ENCODE data around the gene USHBP1.
A peak's percentile ranks its signal among the peaks of the same experiment; 100 is the strongest.

The USHBP1 gene

DNA sequence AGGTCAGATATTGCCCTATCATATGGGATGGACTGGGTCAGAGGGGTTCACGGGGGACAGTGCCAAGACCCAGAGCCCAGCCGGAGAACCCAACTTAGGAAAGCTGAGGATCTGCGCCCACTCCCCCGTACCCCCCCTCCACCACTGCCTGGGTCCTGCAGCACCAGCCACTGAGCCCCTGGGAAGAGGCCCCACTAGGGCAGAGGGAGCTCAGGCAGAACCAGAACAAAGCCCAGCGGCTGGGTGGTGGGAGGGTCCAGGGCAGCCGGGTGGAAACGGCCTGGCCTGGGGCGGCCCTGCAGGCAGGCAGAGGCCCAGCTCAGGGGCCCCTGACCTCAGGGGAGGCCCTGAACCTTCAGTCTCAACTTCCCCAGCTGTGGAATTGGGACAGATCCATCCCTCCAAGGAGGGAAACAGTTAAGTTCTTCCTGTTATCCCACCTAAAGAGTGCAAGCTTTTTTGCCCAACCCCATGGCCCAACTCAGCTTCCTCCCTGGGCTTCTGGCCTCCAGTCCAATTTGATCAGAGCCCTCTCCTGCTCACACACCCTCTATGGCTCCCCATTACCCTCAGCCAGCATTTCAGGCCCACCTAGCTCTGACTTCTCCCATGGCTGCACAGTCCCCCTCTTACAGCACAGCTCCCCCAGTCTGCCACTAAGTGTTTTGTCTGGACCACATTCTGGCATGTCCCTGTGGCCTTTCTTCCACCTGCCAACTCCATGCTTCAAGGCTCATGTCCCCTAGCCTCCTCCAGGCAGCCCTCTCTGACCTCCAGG, 21.9 kb downstream of the USHBP1 start:
- Histone ChIP-seq H3K9ac (ENCODE audit: insufficient read length) (no peak overlapping the region), H3K4me3 (no peak overlapping the region), H3K36me3 (ENCODE audit: insufficient read depth, low read length) (no peaks in the 10 kb centered on the region), H3K27ac (no peak overlapping the region), H3K9me3 (ENCODE audit: low read depth, low read length) (no peaks in the 10 kb centered on the region)
- TF ChIP-seq FOXP2 (optimal IDR thresholded peaks at IDR 0.05; ENCODE audit: control extremely low read depth, extremely low read length, insufficient read depth) (no peak), POLR2AphosphoS5 (IDR thresholded peaks at IDR 0.05; ENCODE audit: borderline replicate concordance, low read depth, low read length) (no peak), EZH2 (IDR thresholded peaks at IDR 0.05) (no peak)
- no peak for DNase-seq (ENCODE audit: low read depth, low spot score)

DNA sequence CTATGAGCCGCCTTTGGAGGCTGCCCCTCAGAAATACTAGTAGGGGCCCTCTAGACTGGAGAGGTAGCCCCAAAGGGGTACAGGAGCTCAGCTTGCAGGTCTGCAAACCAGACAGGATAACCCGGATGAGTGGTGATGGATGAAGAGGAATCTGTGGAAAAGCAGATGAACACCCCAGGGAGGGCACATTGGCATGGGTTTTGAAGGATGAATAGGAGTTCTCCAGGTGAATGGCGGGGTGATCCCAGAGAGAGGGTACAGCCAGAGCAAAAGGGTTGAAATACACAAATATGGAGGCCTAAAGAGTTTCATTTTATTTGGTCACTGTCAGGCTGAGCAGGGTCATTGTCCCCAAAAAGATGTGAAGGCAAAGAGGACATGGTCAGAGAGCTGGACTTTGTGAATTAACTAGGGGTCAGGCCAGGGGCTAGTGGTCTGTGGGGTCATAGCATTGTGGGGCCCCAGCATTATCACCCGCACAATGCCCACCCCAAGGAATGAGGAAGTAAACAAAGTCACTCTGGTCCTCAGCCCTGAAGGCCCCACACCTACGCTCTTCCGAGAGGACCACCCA, 23.6 kb downstream of the USHBP1 start:
- no peak overlapping the region for H3K4me3 ChIP-seq
- H3K27ac ChIP-seq, result no peak overlapping the region
- DNase-seq (ENCODE audit: low read depth, low spot score), result no peak
- TF ChIP-seq FOXP2 (optimal IDR thresholded peaks at IDR 0.05; ENCODE audit: control extremely low read depth, extremely low read length, insufficient read depth) (no peak), POLR2AphosphoS5 (IDR thresholded peaks at IDR 0.05; ENCODE audit: borderline replicate concordance, low read depth, low read length) (no peak), EZH2 (IDR thresholded peaks at IDR 0.05) (no peak)
- no peaks in the 10 kb centered on the region for H3K9me3 ChIP-seq (ENCODE audit: low read depth, low read length)
- H3K9ac ChIP-seq (ENCODE audit: insufficient read length), result no peak overlapping the region
- no peaks in the 10 kb centered on the region for H3K36me3 ChIP-seq (ENCODE audit: insufficient read depth, low read length)

DNA sequence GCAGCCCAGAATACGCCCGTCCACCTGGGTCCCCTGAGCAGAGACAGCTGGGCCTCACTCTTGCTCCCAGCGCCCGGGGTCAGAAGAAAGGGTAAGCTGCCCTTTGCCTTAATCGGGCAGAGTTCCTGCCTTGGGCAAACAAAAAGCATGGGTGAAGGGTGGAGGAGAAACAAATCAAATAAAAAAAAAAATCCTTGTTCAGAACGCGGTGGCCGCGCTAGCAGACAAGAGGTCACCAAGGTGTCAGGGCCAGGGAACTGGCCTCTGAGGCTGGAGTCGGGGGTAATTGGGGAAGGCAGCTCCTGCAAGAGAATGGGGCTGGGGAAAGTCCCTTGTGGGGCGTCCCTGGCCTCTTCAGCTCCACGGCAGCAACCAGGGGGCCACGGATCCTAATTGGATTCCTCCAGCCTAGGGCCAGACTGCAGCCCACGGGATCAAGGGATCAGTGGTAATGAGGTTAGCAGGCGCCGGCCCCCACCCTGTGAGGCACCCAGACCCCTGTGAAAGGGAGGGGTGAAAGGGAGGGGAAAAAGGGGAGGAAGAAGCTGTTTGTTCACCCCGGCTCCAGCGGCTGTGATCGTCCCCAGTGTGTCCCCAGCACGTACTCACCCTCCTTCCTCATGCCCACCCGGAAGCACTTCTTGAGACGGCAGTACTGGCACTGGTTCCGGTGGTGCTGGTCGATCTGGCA, 24.3 kb downstream of the USHBP1 start:
- no peak overlapping the region for H3K27ac ChIP-seq
- H3K4me3 ChIP-seq, result no peak overlapping the region
- no peaks in the 10 kb centered on the region for H3K36me3 ChIP-seq (ENCODE audit: insufficient read depth, low read length)
- DNase-seq (ENCODE audit: low read depth, low spot score), result no peak
- no peaks in the 10 kb centered on the region for H3K9me3 ChIP-seq (ENCODE audit: low read depth, low read length)
- TF ChIP-seq EZH2 (IDR thresholded peaks at IDR 0.05), result no peak
- TF ChIP-seq FOXP2 (optimal IDR thresholded peaks at IDR 0.05; ENCODE audit: control extremely low read depth, extremely low read length, insufficient read depth), result no peak
- no peak for TF ChIP-seq POLR2AphosphoS5 (IDR thresholded peaks at IDR 0.05; ENCODE audit: borderline replicate concordance, low read depth, low read length)
- H3K9ac ChIP-seq (ENCODE audit: insufficient read length), result no peak overlapping the region

DNA sequence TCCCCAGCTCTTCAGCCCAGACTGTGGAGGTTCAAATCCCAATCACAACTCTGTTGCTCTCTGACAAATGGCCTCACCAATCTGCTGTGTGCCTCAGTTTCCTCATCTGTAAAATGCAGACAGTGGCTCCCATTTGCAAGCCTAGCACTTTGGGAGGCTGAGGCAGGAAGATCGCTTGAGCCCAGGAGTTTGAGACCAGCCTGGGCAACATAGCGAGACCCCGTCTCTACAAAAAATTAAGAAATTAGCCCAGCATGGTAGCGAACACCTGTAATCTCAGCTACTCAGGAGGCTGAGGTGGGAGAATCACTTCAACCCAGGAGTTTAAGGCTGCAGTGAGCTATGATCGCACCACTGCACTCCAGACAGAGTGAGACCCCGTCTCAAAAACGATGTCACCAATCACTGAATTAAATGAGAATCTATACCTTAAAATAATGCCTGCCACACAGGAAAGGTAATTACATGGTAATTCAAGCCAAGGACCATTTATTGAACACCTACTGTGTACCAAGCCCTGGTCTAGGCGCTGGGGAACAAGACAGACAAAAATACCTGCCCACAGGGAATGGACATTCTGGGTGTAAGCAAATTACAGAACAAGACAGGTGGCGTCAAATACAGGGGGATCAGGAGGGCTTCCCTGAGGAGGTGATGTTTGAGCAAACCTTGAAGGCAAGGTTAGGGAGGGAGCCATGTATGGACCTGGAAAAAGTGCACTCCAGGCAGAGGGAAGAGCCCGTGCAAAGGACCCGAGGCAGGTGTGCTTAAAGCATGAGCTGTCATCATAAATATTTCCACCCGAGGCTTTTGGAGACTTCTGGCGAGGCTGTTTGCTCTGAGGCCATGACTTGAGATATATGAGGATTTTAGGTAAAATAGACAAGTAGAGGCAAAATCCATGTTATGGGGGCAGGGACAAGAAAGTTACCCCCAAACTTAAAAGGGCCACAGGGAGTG, 26.5 kb downstream of the USHBP1 start:
- TF ChIP-seq FOXP2 (optimal IDR thresholded peaks at IDR 0.05; ENCODE audit: control extremely low read depth, extremely low read length, insufficient read depth) (no peak), POLR2AphosphoS5 (IDR thresholded peaks at IDR 0.05; ENCODE audit: borderline replicate concordance, low read depth, low read length) (no peak), EZH2 (IDR thresholded peaks at IDR 0.05) (no peak)
- no peak overlapping the region for H3K4me3 ChIP-seq
- no peak overlapping the region for H3K27ac ChIP-seq
- no peak for DNase-seq (ENCODE audit: low read depth, low spot score)
- no peaks in the 10 kb centered on the region for H3K36me3 ChIP-seq (ENCODE audit: insufficient read depth, low read length)
- H3K9me3 ChIP-seq (ENCODE audit: low read depth, low read length), result no peaks in the 10 kb centered on the region
- no peak overlapping the region for H3K9ac ChIP-seq (ENCODE audit: insufficient read length)

DNA sequence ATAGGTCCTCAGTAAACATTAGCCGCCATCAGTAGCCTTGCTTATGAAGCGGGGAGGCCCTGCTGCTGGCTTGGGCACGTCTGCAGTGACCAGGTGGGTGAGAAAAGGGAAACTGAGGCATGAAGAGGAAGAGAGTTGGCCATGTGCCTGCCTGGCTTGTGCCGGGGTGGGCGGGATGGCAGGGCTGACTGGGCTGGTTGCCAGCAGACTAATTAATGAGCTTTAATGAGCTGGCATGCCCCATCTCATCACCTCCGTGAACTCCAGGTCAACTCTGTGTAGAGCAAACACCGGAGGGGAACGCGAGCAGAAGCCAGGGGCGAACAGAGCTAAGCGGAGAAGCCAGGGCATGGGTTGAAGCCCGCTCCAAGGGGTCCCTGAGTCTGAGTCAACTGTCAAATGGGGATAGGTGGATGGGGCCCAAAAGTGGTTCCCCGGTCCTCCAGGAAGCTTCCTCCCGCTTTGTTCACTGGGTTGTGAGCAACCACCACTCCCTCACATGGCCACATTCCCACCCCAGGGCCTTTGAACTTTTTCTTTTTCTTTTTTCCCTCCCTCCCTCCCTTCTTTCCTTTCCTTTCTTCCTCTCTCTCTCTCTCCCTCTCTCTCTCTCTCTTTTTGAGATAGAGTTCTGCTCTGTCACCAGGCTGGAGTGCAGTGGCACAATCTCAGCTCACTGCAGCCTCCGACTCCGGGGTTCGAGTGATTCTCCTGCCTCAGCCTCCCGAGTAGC, 27.6 kb downstream of the USHBP1 start:
- DNase-seq (ENCODE audit: low read depth, low spot score), result no peak
- Histone ChIP-seq H3K9me3 (ENCODE audit: low read depth, low read length) (no peaks in the 10 kb centered on the region), H3K4me3 (no peak overlapping the region), H3K36me3 (ENCODE audit: insufficient read depth, low read length) (peaks cover 2% of the 10 kb centered on the region; the same call in 1 of the 2 replicates), H3K9ac (ENCODE audit: insufficient read length) (no peak overlapping the region), H3K27ac (no peak overlapping the region)
- TF ChIP-seq POLR2AphosphoS5 (IDR thresholded peaks at IDR 0.05; ENCODE audit: borderline replicate concordance, low read depth, low read length), result no peak
- no peak for TF ChIP-seq EZH2 (IDR thresholded peaks at IDR 0.05)
- no peak for TF ChIP-seq FOXP2 (optimal IDR thresholded peaks at IDR 0.05; ENCODE audit: control extremely low read depth, extremely low read length, insufficient read depth)

DNA sequence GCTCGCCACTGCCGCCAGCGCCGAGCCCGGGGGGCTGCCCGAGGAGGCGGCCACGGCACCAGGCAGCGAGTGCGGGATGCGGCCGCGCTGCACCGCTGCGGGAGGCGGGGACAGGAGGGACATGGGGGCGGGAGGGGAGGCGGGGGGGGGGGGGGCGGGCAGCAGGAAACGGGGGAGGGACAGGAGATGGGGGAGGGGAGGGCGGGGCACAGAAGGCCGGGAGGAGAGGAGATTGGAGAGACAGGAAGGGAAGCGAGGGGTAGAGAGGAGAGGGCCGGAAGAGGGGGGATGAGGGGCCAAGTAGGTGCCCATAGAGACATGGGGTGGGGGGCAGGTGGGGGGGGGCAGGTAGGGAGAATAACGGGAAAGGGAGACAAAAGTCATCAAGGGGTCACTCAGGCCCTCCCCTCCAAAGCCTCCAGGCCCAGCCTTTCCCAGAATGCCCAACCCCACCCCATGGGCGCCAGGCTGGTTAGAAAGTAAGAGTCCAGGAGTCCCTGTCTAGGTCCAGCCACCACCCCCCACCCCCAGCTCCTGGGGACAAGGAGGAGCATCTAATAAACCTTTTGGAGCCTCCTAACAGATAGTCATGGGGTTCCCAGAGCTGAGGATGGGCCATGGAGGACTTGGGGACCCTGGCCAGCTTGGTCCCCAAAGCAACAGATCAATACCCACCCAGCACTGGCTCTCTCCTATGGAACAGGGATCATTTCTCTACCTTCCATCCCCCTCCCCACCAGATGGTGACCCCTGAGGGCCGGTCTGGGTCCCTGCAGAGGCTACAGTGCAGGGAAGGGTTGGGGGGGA, 28.4 kb downstream of the USHBP1 start:
- TF ChIP-seq POLR2AphosphoS5 (IDR thresholded peaks at IDR 0.05; ENCODE audit: borderline replicate concordance, low read depth, low read length), result no peak
- TF ChIP-seq EZH2 (IDR thresholded peaks at IDR 0.05), result no peak
- no peak for TF ChIP-seq FOXP2 (optimal IDR thresholded peaks at IDR 0.05; ENCODE audit: control extremely low read depth, extremely low read length, insufficient read depth)
- H3K9me3 ChIP-seq (ENCODE audit: low read depth, low read length), result no peaks in the 10 kb centered on the region
- H3K4me3 ChIP-seq, result peak overlapping the region; percentile 79
- no peak for DNase-seq (ENCODE audit: low read depth, low spot score)
- H3K9ac ChIP-seq (ENCODE audit: insufficient read length), result peak overlapping the region; percentile 55
- H3K27ac ChIP-seq, result no peak overlapping the region
- peaks cover 5% of the 10 kb centered on the region; the same call in 1 of the 2 replicates for H3K36me3 ChIP-seq (ENCODE audit: insufficient read depth, low read length)
